ENCODE measurements around the gene SCAMP2. TPM values are rescaled to one million over a fixed set of nuclear protein-coding genes. Genes with fewer than 3 reads are reported as not detected.
A peak's percentile ranks its signal among the peaks of the same experiment; 100 is the strongest.

The SCAMP2 gene
- total RNA-seq, 1 experiment from 2014 or later = 50.2 TPM

- Mint-ChIP-seq H3K4me3 (no peak overlapping the region), H3K4me1 (peaks cover 2 to 7% of the 10 kb centered on the region in 2 experiments), H3K36me3 (ENCODE audit: insufficient read depth in 1 of 3, low read depth in 3 of 3) (peaks cover 11 to 37% (median 34%) of the 10 kb centered on the region in 3 experiments; a peak in 5 of 7 replicates), H3K27me3 (ENCODE audit: low read depth) (no peaks in the 10 kb centered on the region), H3K27ac (peak overlapping the region in 1 of 3 experiments; percentile 44; a peak in 1 of 7 replicates), H3K9me3 (no peaks in the 10 kb centered on the region)
- WGBS (ENCODE audit: extremely low coverage, insufficient read length, low lambda C conversion rate) = no CpG with 5 or more reads among the region's 18 CpGs
- peak; percentile 97 for TF ChIP-seq CTCF (conservative IDR thresholded peaks at IDR 0.05)
- Histone ChIP-seq H2BK5ac (ENCODE audit: insufficient read length, low read length) (no peak overlapping the region), H2BK12ac (ENCODE audit: insufficient read length, low read depth, low read length) (no peak overlapping the region), H3K23ac (ENCODE audit: insufficient read length, low read depth, low read length) (no peak overlapping the region), H3K56ac (ENCODE audit: insufficient read length, low read depth, low read length) (no peak overlapping the region), H4K20me1 (ENCODE audit: control insufficient read depth, insufficient read depth, insufficient read length) (no peaks in the 10 kb centered on the region), H3K23me2 (ENCODE audit: insufficient read length, low read depth, low read length, poor library complexity, severe bottlenecking) (no peaks in the 10 kb centered on the region), H3K9me3 (ENCODE audit: control insufficient read depth, low read depth, low read length) (no peaks in the 10 kb centered on the region), H3K27ac (ENCODE audit: insufficient read length, low read depth, low read length) (no peak overlapping the region), H2BK120ac (ENCODE audit: low read depth, low read length, poor library complexity, severe bottlenecking) (no peak overlapping the region), H3K18ac (ENCODE audit: insufficient read length, low read depth, low read length) (no peak overlapping the region), H2AFZ (ENCODE audit: low read length) (no peak overlapping the region), H3K14ac (ENCODE audit: insufficient read depth, low read length) (no peak overlapping the region; the same call in 1 of the 2 replicates), H3K27me3 (ENCODE audit: insufficient read depth, low read length) (no peaks in the 10 kb centered on the region), H3K9ac (ENCODE audit: extremely low read depth, insufficient read length, low read length) (no peak overlapping the region), H3K4me1 (ENCODE audit: insufficient read depth, low read length) (no peaks in the 10 kb centered on the region), H4K91ac (ENCODE audit: insufficient read length, low read depth, low read length) (no peak overlapping the region), H3T11ph (ENCODE audit: low read length) (no peak overlapping the region), H4K5ac (ENCODE audit: insufficient read length, low read depth, low read length) (no peak overlapping the region), H3K79me2 (ENCODE audit: insufficient read depth, low read length) (no peaks in the 10 kb centered on the region), H2BK20ac (ENCODE audit: low read depth, low read length, poor library complexity, severe bottlenecking) (no peak overlapping the region), H3K79me1 (ENCODE audit: insufficient read depth, low read depth, low read length, poor library complexity, severe bottlenecking) (no peaks in the 10 kb centered on the region), H3K4ac (ENCODE audit: low read depth, low read length) (no peak overlapping the region), H4K8ac (replicated peaks; ENCODE audit: insufficient read length, low read depth, low read length) (no peak overlapping the region), H2AK5ac (ENCODE audit: insufficient read length, low read length) (no peak overlapping the region), H3K4me2 (ENCODE audit: insufficient read depth, insufficient read length, low read length) (no peak overlapping the region), H2BK15ac (ENCODE audit: low read depth, low read length) (no peak overlapping the region)
- peak; percentile 86 for DNase-seq
These were observed 73.2 kb downstream of the SCAMP2 start for GRCh38 chr15:74799856-74800558.
